Hematopoietic multipotent progenitor cell treated with erythropoietin and hydrocortisone succinate and interleukin-3 and kit ligand, for 15 days (in vitro differentiated cells): ENCODE measurements around the gene CUL5.
"Not testable (repeated sequence)": the region's sequence is repeated elsewhere in the genome, so short reads cannot be mapped to it uniquely, and the experiment has no call there.

ENCODE experiments used
- DNase-seq: peaks from one replicate; pipeline ENCODE4 v3.0.0-alpha.2; 2015; ENCODE audit warnings: low spot score

Gene CUL5

DNA sequence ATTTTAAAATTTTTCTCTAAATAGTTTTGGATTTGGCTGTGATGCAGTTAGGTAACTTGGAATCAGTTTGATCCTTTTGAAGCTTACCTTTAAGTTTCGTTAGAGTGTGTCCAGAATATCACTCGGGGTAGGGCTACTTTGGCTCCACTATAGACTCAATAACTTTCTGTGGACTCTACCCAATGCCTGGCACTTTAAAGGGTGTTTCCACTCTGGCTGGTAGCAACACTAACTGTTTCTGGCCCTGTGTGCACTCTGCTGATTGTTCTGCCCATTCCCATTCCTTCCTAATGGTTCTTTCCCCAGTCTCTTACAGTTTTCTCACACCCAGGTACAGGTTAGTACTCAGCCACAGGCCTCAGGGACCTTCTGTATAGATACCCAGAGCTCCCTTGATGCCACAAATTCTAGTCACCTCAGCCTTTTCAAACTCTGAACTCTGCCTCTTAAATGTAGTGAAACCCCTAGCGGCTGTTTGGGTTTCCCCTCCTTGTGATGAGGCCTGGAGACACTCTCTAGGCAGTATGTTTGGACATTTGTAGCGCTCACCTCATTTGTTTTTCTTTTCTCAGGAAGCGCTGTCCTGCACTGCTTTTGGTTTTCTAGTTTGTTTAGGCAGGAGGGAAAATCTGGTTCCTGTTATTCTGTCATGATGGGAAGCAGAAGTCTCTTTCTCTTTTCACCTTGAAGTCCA, 16.8 kb downstream of the CUL5 start:
- DNase-seq, result no peak

- DNase-seq, result peak; percentile 28
Measured at GRCh38 chr11:108027057-108027456, 18.4 kb downstream of the CUL5 start.

DNA sequence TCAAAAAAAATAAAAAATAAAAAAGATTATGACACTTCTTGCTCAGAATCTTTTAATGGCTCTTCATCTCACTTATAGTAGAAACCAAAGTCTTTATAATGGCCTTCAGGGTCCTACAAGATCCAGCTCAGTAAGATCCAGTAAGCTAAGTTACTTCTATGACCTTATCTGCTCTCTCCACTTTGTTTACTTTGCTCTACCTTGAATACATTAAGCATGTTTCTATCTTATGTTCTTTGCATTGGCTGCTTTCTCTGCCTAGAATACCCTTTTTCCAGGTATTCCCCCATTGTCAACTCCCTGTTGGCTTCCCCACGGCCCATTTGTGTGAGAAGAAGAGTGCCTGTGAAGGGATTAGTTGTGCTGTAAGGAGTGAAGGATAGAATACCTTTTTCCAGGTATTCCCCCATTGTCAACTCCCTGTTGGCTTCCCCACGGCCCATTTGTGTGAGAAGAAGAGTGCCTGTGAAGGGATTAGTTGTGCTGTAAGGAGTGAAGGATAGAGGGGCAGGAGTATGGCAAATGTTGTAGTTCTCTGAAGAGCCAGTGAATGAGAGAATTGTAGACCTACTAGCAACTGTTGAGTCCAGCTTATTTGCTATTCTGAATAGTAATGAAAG, 20.2 kb downstream of the CUL5 start:
- not testable (repeated sequence) for DNase-seq

- DNase-seq, result not testable (repeated sequence)
Measured at GRCh38 chr11:108031604-108032003, 22.9 kb downstream of the CUL5 start.

DNA sequence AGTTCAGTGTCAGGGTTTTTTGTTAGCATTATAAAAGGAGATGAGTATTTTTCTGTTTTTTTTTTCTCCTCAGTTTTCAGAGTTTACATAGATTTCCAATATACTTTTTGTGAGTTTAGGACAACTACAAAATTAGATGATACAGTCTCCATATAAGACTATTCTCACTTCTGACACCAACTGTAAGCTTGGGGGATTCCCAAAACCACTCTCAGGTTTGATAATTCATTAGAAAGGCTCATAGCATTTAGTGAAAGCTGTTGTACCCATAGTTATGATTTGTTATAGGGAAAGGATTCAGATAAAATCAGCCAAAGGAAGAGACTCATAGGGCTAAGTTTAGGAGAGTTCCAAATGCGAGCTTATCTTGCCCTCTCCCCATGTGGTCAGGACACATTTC, 24.1 kb downstream of the CUL5 start:
- DNase-seq, result no peak

GRCh38 chr11:108034034-108034433, 25.3 kb downstream of the CUL5 start:
- DNase-seq, result no peak

DNA sequence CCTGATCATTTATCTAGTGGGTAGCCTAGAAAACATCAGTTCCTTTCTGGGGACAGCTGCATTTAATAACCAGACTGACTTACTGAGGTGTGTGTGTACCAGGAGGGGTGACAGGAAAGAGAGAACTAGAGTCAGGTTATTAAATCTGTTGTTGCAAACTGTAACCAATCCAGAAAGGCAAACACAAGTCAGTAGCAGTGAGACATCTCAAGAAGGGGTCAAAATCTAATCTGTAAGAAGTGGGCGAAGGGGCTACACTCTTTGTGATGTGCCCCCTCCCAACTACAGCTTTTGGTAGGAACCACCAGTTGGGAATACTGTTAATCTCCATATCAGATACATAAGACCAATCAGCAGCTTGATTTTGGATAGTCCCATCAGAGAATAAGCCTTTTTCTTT, 26.3 kb downstream of the CUL5 start:
- DNase-seq, result no peak

DNA sequence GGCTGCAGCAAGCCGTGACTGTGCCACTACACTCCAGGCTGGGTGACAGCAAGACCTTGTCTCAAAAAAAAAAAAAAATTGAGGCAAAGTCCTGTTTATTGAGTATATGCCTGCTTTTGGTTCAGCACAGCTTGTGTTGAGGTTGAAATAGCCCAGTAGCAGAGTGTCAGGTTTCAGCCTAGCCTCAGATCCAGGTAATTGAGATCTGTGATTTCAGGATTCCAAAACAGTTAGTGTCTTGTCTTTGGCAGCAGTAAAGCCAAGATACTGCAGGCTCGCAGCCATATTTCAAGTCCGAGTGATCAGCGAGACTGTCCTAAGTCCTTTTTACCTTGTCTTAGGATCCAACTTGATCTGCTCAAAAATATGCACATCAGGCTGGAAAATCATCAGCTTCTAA, 27.0 kb downstream of the CUL5 start:
- DNase-seq, result no peak

DNA sequence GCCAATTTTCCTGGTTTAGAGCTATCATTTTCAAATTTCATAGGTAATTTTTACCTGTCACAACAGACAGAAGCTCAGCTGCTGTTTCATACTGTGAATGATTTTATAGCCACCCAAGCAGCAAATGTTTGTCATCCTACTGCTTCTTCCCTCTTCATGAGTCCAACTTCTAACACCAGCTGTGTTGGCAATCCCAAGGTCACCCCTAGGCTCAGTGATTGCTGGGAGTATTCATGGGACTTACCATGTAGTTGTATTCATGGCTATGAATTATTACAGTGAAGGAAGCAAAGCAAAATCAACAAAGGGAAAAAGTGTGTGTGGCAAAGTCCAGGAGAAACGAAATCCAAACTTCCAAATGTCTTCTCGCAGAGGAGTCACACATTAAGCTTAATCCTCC, 28.5 kb downstream of the CUL5 start:
- no peak for DNase-seq

- no peak for DNase-seq
Measured at GRCh38 chr11:108037636-108038035, 28.9 kb downstream of the CUL5 start.

DNA sequence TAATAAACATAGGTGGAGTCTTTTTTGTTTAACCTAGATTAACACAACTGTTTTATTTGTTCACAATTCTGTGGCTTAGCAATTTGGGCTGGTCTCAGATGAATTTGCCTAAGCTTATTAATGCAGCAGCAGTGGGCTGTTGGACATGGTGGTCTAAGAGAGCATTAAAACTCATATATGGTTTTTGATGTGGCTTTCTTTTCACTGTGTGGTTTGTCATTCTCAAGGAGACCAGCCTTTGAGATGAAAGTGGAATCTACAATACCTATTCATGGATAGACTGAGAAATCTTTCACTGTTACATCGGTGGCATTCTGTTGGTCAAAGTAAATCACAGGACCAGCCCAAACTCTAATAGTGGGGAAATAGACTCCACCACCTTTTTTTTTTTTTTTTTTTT, 39.6 kb downstream of the CUL5 start:
- DNase-seq, result no peak

DNA sequence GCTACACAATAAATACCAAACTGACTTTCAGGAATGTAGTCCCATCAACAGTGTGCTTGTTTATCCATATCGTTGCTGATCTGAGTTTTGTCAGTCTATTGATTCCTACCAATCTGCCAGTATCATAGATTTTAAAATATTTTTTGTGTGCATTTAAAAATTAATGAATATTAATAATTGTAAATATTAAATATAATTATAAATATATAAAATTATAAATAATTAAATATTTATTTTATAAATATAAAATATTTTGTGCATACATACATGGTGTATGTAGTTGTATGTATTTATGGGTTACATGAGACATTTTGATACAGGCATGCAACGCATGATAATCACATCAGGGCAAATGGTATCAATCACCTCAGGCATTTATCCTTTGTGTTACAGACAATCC, 53.6 kb downstream of the CUL5 start:
- DNase-seq, result no peak

DNA sequence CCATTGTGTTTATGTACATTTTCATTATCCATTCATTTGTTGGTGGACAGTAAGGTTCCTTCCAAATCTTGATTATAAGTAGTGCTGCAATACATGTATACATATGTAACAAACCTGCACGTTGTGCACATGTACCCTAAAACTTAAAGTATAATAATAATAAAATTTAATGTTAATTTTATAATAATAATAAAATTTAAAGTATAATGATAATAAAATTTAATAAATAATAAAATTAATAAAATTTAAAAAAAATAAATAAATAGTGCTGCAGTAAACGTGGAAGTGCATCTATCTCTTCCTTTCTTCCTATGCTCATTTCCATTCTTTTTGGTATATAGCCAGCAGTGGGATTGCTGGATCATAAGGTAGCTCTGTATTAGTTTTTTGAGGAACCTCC, 54.7 kb downstream of the CUL5 start:
- no peak for DNase-seq

DNA sequence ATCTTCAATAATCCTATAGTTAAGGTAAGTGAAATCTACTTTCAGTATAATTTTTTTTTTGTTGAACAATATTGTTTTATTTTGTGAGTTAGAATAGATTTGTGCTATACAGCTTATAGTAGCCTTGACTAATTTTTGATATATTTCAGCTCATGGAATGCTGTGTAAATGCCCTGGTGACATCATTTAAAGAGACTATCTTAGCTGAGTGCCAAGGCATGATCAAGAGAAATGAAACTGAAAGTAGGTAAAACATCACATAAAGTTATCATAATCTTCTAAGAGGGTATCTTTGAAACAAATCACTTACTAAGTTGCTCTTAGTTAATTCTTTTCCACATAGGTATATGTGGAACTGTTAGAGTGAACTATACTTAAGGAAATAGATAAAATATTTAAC, 61.2 kb downstream of the CUL5 start:
- peak; percentile 21 for DNase-seq

DNA sequence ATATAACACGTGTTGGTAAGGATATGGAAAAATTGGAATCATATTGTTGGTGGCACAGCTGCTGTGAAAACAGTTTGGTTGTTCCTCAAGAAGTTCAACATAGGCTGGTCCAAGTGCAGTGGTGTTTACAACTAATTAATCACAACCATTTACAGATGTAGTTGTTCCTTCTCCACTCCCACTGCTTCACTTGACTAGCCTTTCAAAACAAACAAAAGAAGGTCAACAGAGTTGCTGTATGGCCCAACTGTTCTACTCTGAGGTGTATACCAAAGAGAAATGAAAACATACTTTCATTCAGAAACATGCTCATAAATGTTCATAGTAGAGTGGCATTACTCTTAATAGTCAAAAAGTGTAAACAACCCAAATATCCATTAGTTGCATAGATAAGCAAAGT, 76.1 kb downstream of the CUL5 start:
- no peak for DNase-seq

DNA sequence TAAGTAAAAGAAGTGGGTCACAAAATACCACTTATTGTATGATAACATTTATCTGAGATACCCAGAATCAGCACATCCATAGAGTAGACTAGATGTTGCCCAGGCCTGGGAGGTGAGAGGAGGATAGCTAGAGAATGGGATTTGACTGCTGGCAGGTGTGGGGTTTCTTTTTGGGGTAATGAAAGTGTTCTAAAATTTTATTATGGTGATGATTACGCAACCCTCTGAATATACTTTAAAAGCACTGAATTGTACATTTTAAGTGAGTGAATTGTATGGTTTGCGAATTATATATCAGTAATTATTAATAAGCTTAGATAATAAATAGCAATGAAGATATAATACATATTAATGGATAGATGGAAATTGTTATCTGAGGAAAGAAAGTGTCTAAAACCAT, 77.0 kb downstream of the CUL5 start:
- no peak for DNase-seq

- DNase-seq, result no peak
Measured at GRCh38 chr11:108092134-108092533, 83.4 kb downstream of the CUL5 start.

DNA sequence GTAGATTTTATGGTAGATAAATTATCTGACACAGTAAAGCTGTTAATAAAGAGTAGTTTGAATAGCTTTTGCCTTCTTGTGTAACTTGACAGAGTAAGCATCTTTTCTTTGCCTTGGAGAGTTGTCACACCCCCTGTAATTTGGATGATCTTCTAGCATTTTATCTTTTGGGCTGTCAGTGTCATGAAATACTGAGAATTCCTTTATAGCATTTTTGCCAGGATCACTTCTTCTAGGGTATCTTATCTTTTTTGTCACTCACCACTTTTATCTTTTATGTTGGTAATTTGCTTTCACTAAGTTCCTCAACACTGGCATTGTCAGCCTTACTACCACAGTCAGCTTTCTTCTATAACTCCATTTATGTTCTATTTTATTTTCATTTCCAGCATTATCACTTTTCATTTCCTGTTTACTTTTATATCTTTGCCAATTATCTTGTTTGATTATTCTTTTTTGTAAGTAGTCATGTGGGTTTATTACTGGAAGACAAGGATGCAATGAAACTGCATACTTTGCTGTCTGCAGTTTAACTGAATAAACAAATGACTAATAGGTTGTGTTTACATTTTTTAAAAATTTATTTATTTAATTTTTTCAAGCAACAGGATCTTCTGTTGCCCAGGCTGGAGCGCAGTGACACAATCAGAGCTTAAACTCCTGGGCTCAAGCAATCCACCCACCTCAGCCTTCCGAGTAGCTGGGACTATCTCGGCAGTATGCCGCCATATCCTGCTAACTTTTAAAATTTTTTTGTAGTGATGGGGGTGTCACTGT, 84.6 kb downstream of the CUL5 start:
- DNase-seq, result no peak

DNA sequence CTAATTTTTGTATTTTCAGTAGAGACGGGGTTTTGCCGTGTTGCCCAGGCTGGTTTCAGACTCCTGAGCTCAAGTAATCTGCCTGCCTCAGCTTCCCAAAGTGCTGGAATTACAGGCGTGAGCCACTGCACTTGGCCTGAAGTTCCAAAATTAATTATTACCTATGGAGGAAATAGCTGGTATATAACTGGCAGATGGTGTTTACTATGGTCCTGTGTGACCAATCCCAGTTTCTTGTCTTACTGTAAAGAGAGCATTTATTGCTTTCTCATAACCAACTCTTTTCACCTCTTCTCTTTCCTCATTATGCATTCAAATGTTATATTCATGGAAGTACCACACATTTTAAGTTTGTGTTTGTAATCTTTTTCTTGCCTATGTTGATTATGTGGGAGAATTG, 88.5 kb downstream of the CUL5 start:
- DNase-seq, result no peak

- no peak for DNase-seq
Measured at GRCh38 chr11:108101090-108101775, 92.5 kb downstream of the CUL5 start.

- no peak for DNase-seq
Measured at GRCh38 chr11:108111126-108111525, 102.4 kb downstream of the CUL5 start.

DNA sequence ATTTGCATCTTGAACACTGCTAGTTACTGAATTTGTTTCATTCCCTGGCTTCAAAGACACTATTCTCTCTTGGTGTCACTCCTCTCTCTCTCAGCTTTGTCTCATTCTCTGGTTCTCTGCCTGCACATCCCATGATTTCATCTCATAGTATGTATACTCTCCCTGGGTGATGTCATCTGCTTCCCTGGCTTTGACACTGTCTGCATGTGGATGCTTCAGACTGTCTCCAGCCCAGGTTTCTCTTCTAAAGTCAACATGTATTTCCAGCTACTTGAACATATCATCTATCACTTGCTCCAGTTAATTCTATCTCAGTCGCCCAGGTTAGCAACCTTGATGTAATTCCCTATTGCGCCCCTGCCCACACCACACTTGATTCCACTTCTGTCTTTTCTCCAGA, 103.4 kb downstream of the CUL5 start:
- DNase-seq, result no peak
